H1 (cell line): ENCODE data around the gene COL6A1. TPM values are rescaled to one million over a fixed set of nuclear protein-coding genes. Genes with fewer than 3 reads are reported as not detected.
A peak's percentile ranks its signal among the peaks of the same experiment; 100 is the strongest.
"Not testable (repeated sequence)": the region's sequence is repeated elsewhere in the genome, so short reads cannot be mapped to it uniquely, and the experiment has no call there.

Source experiments
- CTCF ChIA-PET: fragments of 300-600 bp; sonication (Branson Sonifier 250); formaldehyde crosslinking; loops from one replicate; lab custom pipeline; 2021; ENCODE audit not compliant: partially characterized antibody; lab: Charles Lee
- POLR2A ChIA-PET: fragments of 300-600 bp; sonication (Branson Sonifier 250); formaldehyde crosslinking; loops from one replicate; lab custom pipeline; 2021; ENCODE audit warnings: inconsistent platforms; ENCODE audit not compliant: partially characterized antibody; lab: Charles Lee
- DNase-seq, 2 experiments: peaks; one replicate each; pipeline versions ENCODE4 v3.0.0 to v3.0.0-alpha.2; 2010 to 2022; ENCODE audit warnings: low spot score in 2 of 2, low read depth in 1 of 2, mixed read lengths in 1 of 2
- FAIRE-seq: peaks from 2 replicates; lab custom pipeline; 2011; peaks lifted over from hg19 to GRCh38; lab: Jason Lieb, UNC
- H2AFZ ChIP-seq: 2 replicates; pipeline ENCODE4 v1.8.1; 2012; ENCODE audit warnings: low read length, inconsistent platforms
- H2AK5ac ChIP-seq: 2 replicates; pipeline ENCODE4 v1.6.1; 2013; ENCODE audit warnings: low read depth, low read length
- H2BK120ac ChIP-seq: replicated peaks from 2 replicates; pipeline ENCODE3; 2013; ENCODE audit warnings: low read depth, low read length, inconsistent platforms
- H2BK12ac ChIP-seq: 2 replicates; pipeline ENCODE4 v1.6.1; 2013; ENCODE audit warnings: low read depth, low read length
- H2BK15ac ChIP-seq: 2 replicates; pipeline ENCODE4 v1.6.1; 2013; ENCODE audit warnings: low read length
- H2BK20ac ChIP-seq: 2 replicates; pipeline ENCODE4 v1.6.1; 2013; ENCODE audit warnings: low read length
- H2BK5ac ChIP-seq: 2 replicates; pipeline ENCODE4 v1.6.1; 2013; ENCODE audit warnings: low read depth, low read length
- H3K14ac ChIP-seq: 2 replicates; pipeline ENCODE4 v1.6.1; 2013; ENCODE audit warnings: inconsistent platforms; ENCODE audit not compliant: insufficient read length
- H3K18ac ChIP-seq: 2 replicates; pipeline ENCODE4 v1.6.1; 2013; ENCODE audit warnings: low read length; ENCODE audit errors: extremely low read depth
- H3K23ac ChIP-seq: 2 replicates; pipeline ENCODE4 v1.6.1; 2013; ENCODE audit warnings: inconsistent platforms; ENCODE audit not compliant: insufficient read length
- H3K23me2 ChIP-seq: 2 replicates; pipeline ENCODE4 v1.6.1; 2013; ENCODE audit warnings: low read depth, low read length
- H3K27ac ChIP-seq: 2 replicates; pipeline ENCODE4 v1.6.1; 2011; ENCODE audit warnings: low read depth, low read length, inconsistent platforms
- H3K27me3 ChIP-seq, 4 experiments: replicated peaks in 1 of 4; 1 replicate in 1 of 4; 2 replicates in 3 of 4; pipeline versions ENCODE4 v1.6.1 to v1.8.1; 2011 to 2013; ENCODE audit warnings: low read length in 3 of 4, mild to moderate bottlenecking in 3 of 4, inconsistent platforms in 2 of 4, mixed read lengths in 2 of 4, moderate library complexity in 1 of 4; ENCODE audit not compliant: control insufficient read depth in 3 of 4, insufficient read depth in 3 of 4; ENCODE audit errors: extremely low read depth in 1 of 4
- H3K36me3 ChIP-seq, 4 experiments: 2 replicates each; pipeline versions ENCODE4 v1.6.1 to v1.8.1; 2011 to 2013; ENCODE audit warnings: mild to moderate bottlenecking in 4 of 4, low read length in 3 of 4, moderate library complexity in 2 of 4, control low read depth in 1 of 4, inconsistent platforms in 1 of 4; ENCODE audit not compliant: insufficient read depth in 4 of 4, control insufficient read depth in 2 of 4
- H3K4ac ChIP-seq: replicated peaks from 2 replicates; pipeline ENCODE3; 2013; ENCODE audit warnings: low read length, low read depth, mixed read lengths, inconsistent platforms; ENCODE audit not compliant: insufficient read length
- H3K4me1 ChIP-seq, 4 experiments: replicated peaks in 1 of 4; 1 replicate in 1 of 4; 2 replicates in 3 of 4; pipeline versions ENCODE4 v1.6.1 to v1.8.1; 2011 to 2013; ENCODE audit warnings: low read length in 3 of 4, inconsistent platforms in 2 of 4, mixed read lengths in 1 of 4; ENCODE audit not compliant: insufficient read depth in 4 of 4, control insufficient read depth in 3 of 4
- H3K4me2 ChIP-seq, 2 experiments: 2 replicates each; pipeline versions ENCODE4 v1.6.1 to v1.8.1; 2011 to 2013; ENCODE audit warnings: low read depth in 2 of 2, low read length in 2 of 2, control low read depth in 1 of 2, inconsistent platforms in 1 of 2, mild to moderate bottlenecking in 1 of 2; ENCODE audit not compliant: insufficient read depth in 1 of 2
- H3K4me3 ChIP-seq, 4 experiments: fragments of 200-600, 300-600 bp in 1 of 4; sonication (generic), shearing (Covaris generic), sonication (Bioruptor Twin) in 1 of 4; 2 replicates each; pipeline versions ENCODE4 v1.5.1 to v1.8.1; 2011 to 2016; ENCODE audit warnings: low read length in 4 of 4, low read depth in 3 of 4, control low read depth in 2 of 4, inconsistent platforms in 2 of 4, mild to moderate bottlenecking in 2 of 4, mixed read lengths in 1 of 4, moderate library complexity in 1 of 4; ENCODE audit not compliant: insufficient read depth in 2 of 4; ENCODE audit errors: extremely low read depth in 1 of 4
- H3K56ac ChIP-seq: replicated peaks from 2 replicates; pipeline ENCODE3; 2013; ENCODE audit warnings: low read depth, mild to moderate bottlenecking, mixed read lengths, low read length, inconsistent platforms; ENCODE audit not compliant: insufficient read length
- H3K79me1 ChIP-seq: 2 replicates; pipeline ENCODE4 v1.6.1; 2013; ENCODE audit warnings: low read depth, low read length, control low read depth
- H3K79me2 ChIP-seq, 2 experiments: 2 replicates each; pipeline versions ENCODE4 v1.6.1 to v1.8.1; 2012 to 2013; ENCODE audit warnings: low read length in 2 of 2, mild to moderate bottlenecking in 2 of 2, inconsistent platforms in 1 of 2; ENCODE audit not compliant: insufficient read depth in 2 of 2, control insufficient read depth in 1 of 2
- H3K9ac ChIP-seq, 4 experiments: replicated peaks in 1 of 4; 1 replicate in 1 of 4; 2 replicates in 3 of 4; pipeline versions ENCODE4 v1.6.1 to v1.8.1; 2011 to 2013; ENCODE audit warnings: low read depth in 3 of 4, low read length in 3 of 4, control low read depth in 2 of 4, mild to moderate bottlenecking in 2 of 4, moderate library complexity in 2 of 4, inconsistent platforms in 1 of 4; ENCODE audit errors: extremely low read depth in 1 of 4
- H3K9me3 ChIP-seq, 2 experiments: 2 replicates each; pipeline versions ENCODE4 v1.6.1 to v1.8.1; 2012 to 2013; ENCODE audit warnings: mild to moderate bottlenecking in 2 of 2, moderate library complexity in 2 of 2, control low read depth in 1 of 2, inconsistent platforms in 1 of 2, low read depth in 1 of 2, low read length in 1 of 2, mixed read lengths in 1 of 2; ENCODE audit not compliant: insufficient read depth in 2 of 2
- H4K20me1 ChIP-seq, 2 experiments: replicated peaks in 1 of 2; 2 replicates each; pipeline versions ENCODE3 to v1.8.1; 2011 to 2013; ENCODE audit warnings: inconsistent platforms in 2 of 2, low read length in 2 of 2, mild to moderate bottlenecking in 1 of 2; ENCODE audit not compliant: insufficient read depth in 2 of 2, control insufficient read depth in 1 of 2
- H4K5ac ChIP-seq: 2 replicates; pipeline ENCODE4 v1.6.1; 2013; ENCODE audit warnings: low read length, low read depth, mixed read lengths, inconsistent platforms; ENCODE audit not compliant: insufficient read length
- H4K8ac ChIP-seq: 2 replicates; pipeline ENCODE4 v1.8.0; 2013; ENCODE audit warnings: mild to moderate bottlenecking, moderate library complexity, low read length, inconsistent platforms; ENCODE audit not compliant: insufficient read depth; ENCODE audit errors: extremely low read depth
- H4K91ac ChIP-seq: replicated peaks from 2 replicates; pipeline ENCODE3; 2013; ENCODE audit warnings: low read length, mixed read lengths, inconsistent platforms; ENCODE audit not compliant: insufficient read length
- whole genome bisulfite sequencing, 2 experiments: shearing (Covaris generic) in 1 of 2; methylation state at CpG; one replicate each; pipeline versions ENCODE4 v1.1.6 to v1.1.7; 2013 to 2015; ENCODE audit warnings: low lambda C conversion rate in 2 of 2, mixed read lengths in 2 of 2, inconsistent platforms in 1 of 2, low coverage in 1 of 2, missing lambda C conversion rate in 1 of 2; ENCODE audit not compliant: insufficient replicate concordance in 2 of 2, insufficient coverage in 1 of 2, insufficient read length in 1 of 2; ENCODE audit errors: extremely low coverage in 1 of 2, missing lambda C conversion rate in 1 of 2; 5-methylcytosine and 5-hydroxymethylcytosine counted together
- polyA plus RNA-seq, 7 experiments: library from polyadenylated mRNA; depleted of rRNA in 3 of 7; stranded (reverse) in 5 of 7; unstranded in 2 of 7; fragments of >200 nt in 5 of 7; fragments of 200-250 nt in 2 of 7; gene quantifications; 1 replicate in 5 of 7; 2 replicates in 1 of 7; 4 replicates in 1 of 7; pipeline versions ENCODE4 v1.2.1 to v1.2.3, GENCODE V29; 2011 to 2013; ENCODE audit warnings: missing spikeins in 2 of 7, mixed read lengths in 2 of 7
- total RNA-seq: library from RNA; stranded (reverse); fragmentation: NEBNext Ultra II Directional; extraction: Animal tissue kit (Norgen Biotek cat#: 25700); gene quantifications from 2 replicates; pipeline ENCODE4 v1.2.1, GENCODE V29; 2021

The COL6A1 gene
- total and polyA plus RNA-seq, 2 of the 8 experiments (the other 6 are each of a cell fraction or from before 2014, with no cell fraction given): 100 to 115 TPM

GRCh38 chr21:45975667-45976409 is 5.7 kb upstream of the COL6A1 start:
- H3K79me1 ChIP-seq, H3K36me3 ChIP-seq, H2BK5ac ChIP-seq, H3K27ac ChIP-seq, DNase-seq, H4K20me1 ChIP-seq, H2BK12ac ChIP-seq, H2BK120ac ChIP-seq, H3K56ac ChIP-seq, H4K5ac ChIP-seq, H3K9ac ChIP-seq, H2AK5ac ChIP-seq, H4K8ac ChIP-seq, H3K4ac ChIP-seq, H4K91ac ChIP-seq, H2BK15ac ChIP-seq, H3K23ac ChIP-seq, H3K18ac ChIP-seq, H2BK20ac ChIP-seq, H3K9me3 ChIP-seq, FAIRE-seq, H3K79me2 ChIP-seq, H3K14ac ChIP-seq, H2AFZ ChIP-seq: not testable (repeated sequence)
- peak overlapping the region; percentile 97 for H3K4me2 ChIP-seq
- H3K4me1 ChIP-seq: peaks cover 0 to 35% (median 20%) of the 10 kb centered on the region in 4 experiments; a peak in 6 of 7 replicates
- H3K27me3 ChIP-seq: peaks cover 0 to 29% (median 12%) of the 10 kb centered on the region in 4 experiments; a peak in 5 of 7 replicates
- peak overlapping the region in 2 of 4 experiments; percentile 42 to 71; a peak in 4 of 8 replicates for H3K4me3 ChIP-seq
- H3K23me2 ChIP-seq: peaks cover 26% of the 10 kb centered on the region; the same call in 1 of the 2 replicates
- CTCF ChIA-PET: interaction anchor here (0.8 to 1.3 kb wide), 3 partner anchors 123 to 167 kb away, joined by 3 to 4 read pairs (median 3); no protein-coding TSS in a partner anchor
- POLR2A ChIA-PET: interaction anchor here (0.9 kb wide), 2 partner anchors 166 to 168 kb away, joined by 3 read pairs; no protein-coding TSS in a partner anchor
- WGBS, 2 experiments: 2% methylated on average over 13 of the region's 13 CpGs; no CpG with 5 or more reads in 1 of the 2 experiments
